Brain microvascular endothelial cell (primary cell): ENCODE data around the gene FMO5.

Source experiments
- DNase-seq: peaks from one replicate; pipeline ENCODE4 v3.0.0-alpha.2; 2020
- H3K27ac ChIP-seq: fragments of 250-450 bp; sonication (Bioruptor Pico); 2 replicates; pipeline ENCODE4 v1.5.1; 2020; ENCODE audit warnings: mild to moderate bottlenecking, moderate library complexity
- H3K27me3 ChIP-seq: fragments of 250-450 bp; sonication (Bioruptor Pico); replicated peaks from 2 replicates; pipeline ENCODE4 v1.5.1; 2020; ENCODE audit warnings: mild to moderate bottlenecking
- H3K36me3 ChIP-seq: fragments of 250-450 bp; sonication (Bioruptor Pico); replicated peaks from 2 replicates; pipeline ENCODE4 v1.5.1; 2020; ENCODE audit warnings: mild to moderate bottlenecking
- H3K4me3 ChIP-seq: 2 replicates; pipeline ENCODE4 v1.5.1; 2011; ENCODE audit warnings: low read depth, mild to moderate bottlenecking, control low read depth, low read length, moderate library complexity
- CTCF ChIP-seq: IDR thresholded peaks from 2 replicates; pipeline ENCODE4 v1.5.1; 2011; ENCODE audit warnings: low read depth, mild to moderate bottlenecking, moderate library complexity, low read length, control low read depth, inconsistent platforms; ENCODE audit errors: missing control alignments
- in situ Hi-C: cut with HindIII; loops from 2 replicates; pipeline ENCODE4 v1.10.0; 2017; ENCODE audit warnings: low sequenced_read_pairs, low pct_ligation_motif_present

Gene FMO5

GRCh38 chr1:147209825-147210821 is 15.0 kb downstream of the FMO5 start:
- H3K27ac ChIP-seq = no peak overlapping the region
- H3K27me3 ChIP-seq = no peaks in the 10 kb centered on the region
- no peak overlapping the region for H3K4me3 ChIP-seq
- no peaks in the 10 kb centered on the region for H3K36me3 ChIP-seq
- TF ChIP-seq CTCF = no peak
- DNase-seq = no peak
- in situ Hi-C loops = no loop called here

- DNase-seq = no peak
- in situ Hi-C loops = no loop called here
- Histone ChIP-seq H3K27ac (no peak overlapping the region), H3K36me3 (no peaks in the 10 kb centered on the region), H3K4me3 (no peak overlapping the region), H3K27me3 (no peaks in the 10 kb centered on the region)
- TF ChIP-seq CTCF = no peak
Observed at GRCh38 chr1:147208619-147209018, 16.5 kb downstream of the FMO5 start.

GRCh38 chr1:147207192-147207591 is 17.9 kb downstream of the FMO5 start:
- no peak for TF ChIP-seq CTCF
- H3K4me3 ChIP-seq = no peak overlapping the region
- in situ Hi-C loops = no loop called here

GRCh38 chr1:147204080-147204479 is 21.1 kb downstream of the FMO5 start:
- TF ChIP-seq CTCF = no peak
- in situ Hi-C loops = no loop called here
- no peak overlapping the region for H3K27ac ChIP-seq
- H3K27me3 ChIP-seq = no peaks in the 10 kb centered on the region
- H3K4me3 ChIP-seq = no peak overlapping the region
- no peak for DNase-seq
- no peaks in the 10 kb centered on the region for H3K36me3 ChIP-seq

More at GRCh38 chr1:147207192-147207591, 17.9 kb downstream of the FMO5 start:
- Histone ChIP-seq H3K27ac (no peak overlapping the region), H3K36me3 (no peaks in the 10 kb centered on the region), H3K27me3 (no peaks in the 10 kb centered on the region)
- DNase-seq = no peak

GRCh38 chr1:147202576-147202975 is 22.6 kb downstream of the FMO5 start:
- H3K27me3 ChIP-seq = no peaks in the 10 kb centered on the region
- in situ Hi-C loops = no loop called here
- TF ChIP-seq CTCF = no peak
- H3K36me3 ChIP-seq = no peaks in the 10 kb centered on the region
- H3K27ac ChIP-seq = no peak overlapping the region
- no peak overlapping the region for H3K4me3 ChIP-seq
- no peak for DNase-seq
